Cortex of kidney (tissue), 1 donor: ENCODE results near the gene RIBC1.
"Not testable (repeated sequence)": the region's sequence is repeated elsewhere in the genome, so short reads cannot be mapped to it uniquely, and the experiment has no call there.

Experiments used
- DNase-seq: peaks from one replicate; lab custom pipeline; 2025; lab: John Stamatoyannopoulos, UW

RIBC1 gene

DNA sequence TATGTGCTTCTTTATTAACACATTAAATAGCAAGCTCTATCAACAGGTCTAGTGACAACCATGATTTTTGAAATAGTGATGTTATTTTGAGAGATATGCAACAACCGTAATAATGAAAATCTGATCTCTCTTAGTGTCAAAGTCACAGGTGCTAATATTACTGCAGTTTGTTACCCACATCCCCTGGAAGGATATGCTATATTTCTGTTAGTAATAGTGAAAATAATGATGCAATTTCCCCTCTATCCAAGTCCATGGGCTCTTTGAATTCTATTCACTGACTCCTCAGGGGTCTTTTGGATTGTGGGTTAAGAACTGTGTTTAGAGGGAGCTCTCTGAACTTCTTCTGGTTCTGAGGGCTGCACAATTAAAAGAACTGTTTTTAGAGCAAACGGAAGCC lies 14.5 kb downstream of the RIBC1 start:
- no peak for DNase-seq

DNA sequence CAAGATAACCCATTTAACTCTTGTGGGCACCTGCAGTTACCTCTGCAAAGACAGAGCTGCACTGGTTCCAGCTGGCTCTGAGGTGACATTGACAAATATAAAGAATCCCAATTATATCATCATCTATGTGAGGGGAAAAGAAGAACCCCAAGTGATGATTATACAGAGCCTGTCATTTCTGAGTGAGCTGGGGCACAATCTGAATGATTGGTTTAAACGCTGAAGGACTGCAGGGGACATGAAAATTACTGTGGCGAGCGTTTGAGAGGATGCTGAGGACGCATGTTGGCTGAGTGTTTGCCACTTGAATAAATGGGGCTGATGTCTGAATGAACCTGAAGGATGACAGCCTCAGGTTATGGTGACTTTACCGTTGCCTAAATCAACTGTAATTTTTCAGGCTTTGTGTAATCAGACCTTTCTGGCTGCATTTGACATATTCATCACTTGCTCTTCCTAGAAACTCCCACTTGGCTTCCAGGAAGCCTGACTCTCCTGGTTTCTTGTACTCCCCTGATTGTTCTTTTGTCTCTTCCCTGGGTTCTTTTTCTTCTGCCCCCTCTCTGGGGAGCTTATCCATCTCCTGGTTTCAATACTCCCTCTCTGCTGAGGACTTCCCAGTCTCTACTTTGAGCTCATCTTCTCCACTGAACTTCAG lies 15.6 kb downstream of the RIBC1 start:
- DNase-seq: no peak

DNA sequence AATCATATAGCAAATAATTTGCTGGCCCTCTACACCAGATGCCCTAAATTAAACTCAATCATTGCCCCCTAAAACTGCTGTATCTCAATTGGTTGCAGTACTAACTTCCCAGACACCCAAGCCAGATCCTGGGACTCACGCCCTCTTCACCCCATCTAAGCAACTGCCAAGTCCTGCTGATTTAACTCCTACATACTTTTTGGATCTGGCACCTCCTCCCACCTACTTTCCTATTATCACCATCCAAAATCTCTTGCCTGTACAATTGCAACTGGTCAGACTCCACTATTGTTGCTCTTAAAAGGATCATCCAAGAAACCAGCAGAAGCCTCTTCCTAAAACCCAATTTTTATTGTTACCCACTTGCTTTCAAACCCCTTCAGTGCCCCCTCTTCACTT lies 16.2 kb downstream of the RIBC1 start:
- no peak for DNase-seq

DNA sequence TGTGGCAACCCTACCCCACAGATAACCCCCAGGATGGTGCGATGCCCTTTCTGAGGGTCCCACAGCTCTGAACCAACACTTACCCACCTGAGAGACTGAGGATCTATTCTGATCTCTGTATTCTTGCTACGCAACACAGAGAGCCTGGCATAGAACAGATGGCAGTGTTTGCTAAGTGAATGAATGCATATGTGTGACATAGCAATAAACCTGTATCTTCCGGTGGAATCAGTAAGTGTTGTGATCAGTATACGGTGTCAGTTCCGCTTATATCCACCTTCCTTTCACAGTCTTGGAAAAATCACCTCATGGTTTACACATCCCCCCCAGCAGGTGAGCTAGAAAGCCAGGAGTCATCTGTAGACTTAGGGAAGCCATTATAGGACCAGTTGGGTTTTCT lies 17.4 kb downstream of the RIBC1 start:
- DNase-seq: no peak

DNA sequence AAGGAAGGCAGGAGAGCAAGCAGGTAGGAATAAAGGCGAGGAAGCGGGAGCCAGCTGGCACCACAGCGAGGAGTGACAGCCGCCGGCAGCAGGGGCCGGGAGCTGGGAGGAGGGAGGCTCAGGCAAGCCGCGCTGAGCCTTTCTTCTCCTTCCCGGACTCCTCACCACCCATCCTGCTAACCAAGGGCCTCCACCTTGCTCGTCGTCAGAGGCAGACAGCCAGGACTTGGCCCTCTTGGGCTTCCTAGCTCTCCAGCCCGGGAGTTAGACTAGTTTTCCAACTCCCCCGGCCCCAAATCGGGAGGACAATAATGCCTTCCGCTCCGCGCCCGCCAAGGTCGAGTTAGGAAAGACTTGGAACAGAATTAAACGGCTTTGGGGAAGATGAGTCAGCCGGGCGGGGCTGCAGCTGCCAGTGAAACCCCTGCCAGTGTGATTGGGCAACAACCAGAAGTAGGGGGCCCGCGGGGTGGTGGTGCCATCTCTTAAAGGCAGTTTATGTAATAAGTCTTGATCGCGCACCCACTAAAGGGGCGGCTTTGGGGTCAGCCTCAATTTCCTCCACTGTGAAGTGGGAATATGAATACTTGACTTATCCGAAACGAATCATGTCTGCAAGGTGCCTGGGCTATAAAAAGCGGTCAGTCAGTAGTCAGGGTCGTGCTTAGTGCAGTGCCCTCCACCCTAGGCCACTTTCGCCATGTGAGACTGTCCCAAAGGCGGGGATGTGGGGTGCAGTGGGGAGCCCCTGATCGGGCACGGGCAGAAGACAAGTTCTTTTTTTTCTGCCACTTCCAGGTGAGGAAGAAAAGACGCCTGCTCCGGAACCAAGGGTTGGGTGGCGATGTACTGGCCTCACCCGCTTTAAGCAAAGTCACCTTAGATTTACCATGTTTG lies 18.2 kb downstream of the RIBC1 start:
- no peak for DNase-seq

DNA sequence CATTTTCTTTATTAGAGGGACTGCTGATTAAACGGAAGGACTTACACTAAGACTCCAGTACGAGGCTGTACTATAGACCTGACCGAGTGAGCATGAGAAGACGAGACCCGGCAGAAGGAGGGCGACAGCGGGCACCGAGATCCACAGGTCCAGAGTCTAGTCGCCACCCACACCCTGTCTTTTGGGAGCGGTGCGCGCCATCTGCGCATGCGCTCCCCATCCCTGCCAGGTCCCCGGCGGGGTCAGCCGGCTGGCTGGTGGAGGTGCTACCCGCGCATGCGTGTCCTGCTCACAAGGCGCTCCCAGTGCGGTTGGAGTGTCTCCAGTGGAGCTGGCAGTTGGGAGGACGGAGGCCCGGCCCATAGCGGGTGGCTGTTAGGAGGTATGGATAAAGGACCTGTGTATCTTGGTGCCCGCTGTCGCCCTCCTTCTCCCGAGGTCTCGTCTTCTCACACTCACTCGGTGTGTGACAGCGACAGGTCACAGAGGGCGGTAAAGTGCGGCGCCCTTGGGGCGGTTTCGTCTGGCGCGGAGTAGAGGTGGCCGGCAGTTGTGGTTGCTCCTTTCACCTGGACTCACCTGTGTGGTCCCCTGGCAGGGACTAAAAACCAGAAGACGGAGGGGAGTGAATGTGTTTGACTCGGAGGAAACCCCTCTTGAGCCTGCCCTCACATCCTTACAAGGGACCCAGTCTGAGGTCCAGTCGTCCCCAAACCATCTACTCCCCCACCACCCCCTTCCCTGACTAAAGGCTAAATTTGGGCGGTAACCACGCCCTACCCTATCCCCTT lies 19.1 kb downstream of the RIBC1 start:
- DNase-seq: no peak

DNA sequence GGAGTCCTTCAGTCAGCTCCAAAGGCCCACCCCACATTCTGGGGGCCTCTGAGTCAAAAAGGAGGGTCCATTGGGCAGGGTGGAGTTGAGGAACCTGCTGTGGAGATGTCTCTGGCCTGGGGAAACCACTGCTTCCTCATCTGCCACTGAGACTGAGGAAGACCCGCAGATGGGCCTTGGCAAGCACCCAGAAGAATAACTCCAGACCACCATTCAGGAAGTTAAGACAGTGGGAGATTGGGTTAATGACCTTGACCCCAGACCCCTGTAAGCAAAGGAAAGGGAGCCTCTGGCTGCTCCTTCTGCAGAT lies 19.6 kb downstream of the RIBC1 start:
- no peak for DNase-seq

DNA sequence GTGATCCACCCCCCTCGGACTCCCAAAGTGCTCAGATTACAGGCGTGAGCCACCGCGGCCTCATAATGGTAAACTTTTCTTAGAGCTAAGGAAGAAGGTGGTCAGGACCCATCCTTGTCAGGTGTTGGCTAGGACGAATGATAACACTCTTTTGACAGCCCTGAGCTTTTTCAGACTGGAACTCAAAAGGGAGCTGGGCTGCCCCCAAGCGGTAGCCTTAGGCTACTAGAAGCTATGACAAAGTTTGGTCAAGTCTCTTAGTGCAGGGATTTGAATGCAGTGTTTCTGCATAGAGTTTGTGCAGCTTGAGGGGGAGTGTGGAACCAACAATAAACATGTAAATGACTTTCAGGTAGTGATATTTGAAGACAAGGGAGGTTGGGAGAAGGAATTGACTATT lies 23.3 kb downstream of the RIBC1 start:
- DNase-seq: no peak

DNA sequence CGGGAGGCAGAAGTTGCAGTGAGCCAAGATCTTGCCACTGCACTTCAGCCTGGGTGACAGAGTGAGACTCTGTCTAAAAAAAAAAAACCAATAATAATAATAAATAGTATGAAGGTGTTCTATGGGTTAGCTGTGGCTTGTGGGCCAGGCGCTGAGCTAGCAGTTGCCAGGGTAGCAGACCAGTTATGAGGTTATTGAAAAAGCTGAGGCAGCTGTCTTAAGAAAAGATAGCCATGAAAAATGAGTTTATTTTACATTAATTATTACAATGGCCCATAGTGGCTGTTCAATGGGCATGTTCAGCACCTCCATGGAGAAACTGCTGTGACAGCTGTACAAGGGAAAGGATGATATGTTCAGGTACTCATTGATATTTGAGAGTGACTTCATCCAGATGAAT lies 24.8 kb downstream of the RIBC1 start:
- DNase-seq: no peak

DNA sequence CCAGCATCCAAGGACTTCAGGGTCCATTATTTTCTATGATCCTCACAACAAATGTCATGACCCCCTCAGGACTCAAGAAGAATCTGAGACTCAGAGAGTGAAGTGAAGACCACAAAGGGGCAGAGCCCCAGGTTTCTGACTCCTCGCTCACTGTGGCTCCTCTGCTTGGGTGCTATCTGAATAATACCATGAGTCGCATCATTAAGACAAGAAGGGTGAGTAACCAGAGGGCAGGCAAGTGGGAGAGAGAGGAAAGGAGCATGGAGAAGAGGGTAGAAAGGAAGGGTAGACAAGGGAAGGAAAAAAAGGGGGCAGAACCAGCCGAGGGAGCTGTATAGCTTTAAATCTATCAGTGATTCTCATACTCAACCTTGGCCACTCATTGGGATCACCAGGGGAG lies 27.0 kb downstream of the RIBC1 start:
- no peak for DNase-seq

DNA sequence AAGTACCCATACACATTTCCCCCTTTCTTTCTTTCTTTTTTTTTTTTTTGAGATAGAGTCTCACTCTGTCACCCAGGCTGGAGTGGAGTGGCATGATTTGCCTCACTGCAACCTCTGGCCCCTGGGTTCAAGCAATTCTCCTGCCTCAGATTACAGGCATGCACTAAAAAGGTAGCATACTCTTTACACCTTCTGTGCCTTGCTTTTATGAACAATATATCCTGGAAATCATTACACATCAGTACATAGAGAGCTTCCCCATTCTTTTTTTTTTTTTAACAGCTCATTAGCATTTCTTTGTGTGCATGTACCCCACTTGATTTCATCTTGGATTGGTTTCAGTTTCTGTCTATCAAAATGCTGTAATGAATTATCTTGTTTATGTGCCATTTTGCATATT lies 30.1 kb downstream of the RIBC1 start:
- no peak for DNase-seq

DNA sequence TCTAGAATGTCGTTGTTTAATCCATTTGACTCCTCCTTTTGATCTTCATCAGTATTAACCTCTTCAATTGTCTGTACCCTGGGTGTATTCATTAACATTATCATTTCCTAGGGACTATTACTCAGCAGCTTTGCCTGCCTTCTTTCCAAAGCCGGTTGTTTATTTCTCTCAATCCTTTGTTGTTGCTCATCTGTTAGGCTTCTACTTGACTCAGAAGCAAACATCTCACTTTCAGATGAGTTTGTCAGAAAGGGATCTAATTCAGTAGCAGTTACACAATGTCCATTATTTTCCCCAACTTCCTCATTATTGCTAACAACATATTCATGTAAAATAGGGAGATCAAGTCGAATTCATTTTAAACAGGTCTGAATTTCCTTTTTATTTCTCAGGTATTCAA lies 33.6 kb downstream of the RIBC1 start:
- no peak for DNase-seq

DNA sequence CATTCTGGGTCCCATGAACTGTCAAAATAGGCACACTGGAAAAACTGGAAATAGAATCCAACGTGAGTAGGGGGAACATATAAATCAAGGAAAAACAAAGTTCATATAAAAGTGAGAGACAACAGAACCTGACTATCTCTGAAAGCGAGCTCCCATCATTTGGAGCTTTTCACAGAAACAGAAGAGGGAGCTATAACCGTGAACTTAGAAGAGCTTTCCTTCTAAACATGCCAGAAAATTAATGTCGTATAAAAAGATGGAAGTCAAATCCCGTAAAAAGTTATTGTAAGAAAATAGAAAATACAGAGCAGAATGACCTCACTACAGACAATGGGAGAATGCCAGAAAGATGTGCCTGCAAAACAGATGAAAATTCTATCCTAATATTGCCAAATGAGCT lies 35.4 kb downstream of the RIBC1 start:
- no peak for DNase-seq

DNA sequence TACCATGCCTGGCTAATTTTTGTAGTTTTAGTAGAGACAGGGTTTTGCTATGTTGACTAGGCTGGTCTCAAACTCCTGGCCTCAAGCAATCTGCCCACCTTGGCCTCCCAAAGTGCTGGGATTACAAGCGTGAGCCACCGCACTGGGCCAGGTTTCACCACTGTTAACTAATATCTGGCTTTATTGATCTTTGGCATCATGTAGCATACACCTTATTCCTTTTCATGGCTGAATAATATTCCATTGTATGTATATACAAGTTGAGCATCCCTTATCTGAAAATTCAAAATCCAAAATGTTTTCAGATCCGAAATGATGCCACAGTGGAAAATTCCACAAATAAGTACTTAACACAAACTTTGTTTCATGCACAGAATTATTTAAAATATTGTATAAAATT lies 46.0 kb downstream of the RIBC1 start:
- DNase-seq: not testable (repeated sequence)

DNA sequence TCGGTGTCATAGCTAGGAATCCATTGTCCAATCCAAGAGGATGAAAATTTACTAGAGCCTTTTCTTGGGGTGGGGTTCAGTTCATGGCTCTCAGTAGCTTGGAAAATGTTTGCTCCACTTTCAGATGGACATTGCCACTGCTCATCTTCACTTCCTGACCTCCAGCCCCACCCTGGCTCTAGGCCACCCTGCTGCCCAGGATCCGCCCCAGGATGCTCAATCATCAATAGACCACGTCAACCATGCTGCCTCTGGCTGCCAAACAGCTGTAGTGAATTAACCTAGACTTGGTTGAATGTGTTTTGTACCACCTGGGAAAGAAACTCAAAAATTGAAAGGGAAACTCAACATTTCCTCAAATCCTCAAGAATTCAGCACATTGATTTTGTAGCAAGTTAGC lies 48.7 kb downstream of the RIBC1 start:
- DNase-seq: no peak

DNA sequence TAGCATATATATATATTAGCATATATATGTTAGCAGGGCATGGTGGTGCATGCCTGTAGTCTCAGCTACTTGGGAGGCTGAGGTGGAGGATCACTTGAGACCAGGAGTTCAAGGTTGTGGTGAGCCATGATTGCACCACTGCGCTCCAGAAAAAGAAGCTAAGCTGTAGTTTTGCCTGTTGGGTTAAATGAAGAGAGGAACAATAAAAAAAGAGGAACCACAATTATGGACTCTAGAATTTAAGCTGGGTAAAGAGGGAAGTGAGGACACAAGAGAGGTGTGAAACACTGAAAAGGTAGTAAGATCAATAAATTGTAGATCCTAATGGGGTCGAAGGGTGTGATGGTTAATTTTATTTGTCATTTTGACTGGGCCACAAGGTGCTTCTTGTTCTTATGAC lies 52.0 kb downstream of the RIBC1 start:
- no peak for DNase-seq

DNA sequence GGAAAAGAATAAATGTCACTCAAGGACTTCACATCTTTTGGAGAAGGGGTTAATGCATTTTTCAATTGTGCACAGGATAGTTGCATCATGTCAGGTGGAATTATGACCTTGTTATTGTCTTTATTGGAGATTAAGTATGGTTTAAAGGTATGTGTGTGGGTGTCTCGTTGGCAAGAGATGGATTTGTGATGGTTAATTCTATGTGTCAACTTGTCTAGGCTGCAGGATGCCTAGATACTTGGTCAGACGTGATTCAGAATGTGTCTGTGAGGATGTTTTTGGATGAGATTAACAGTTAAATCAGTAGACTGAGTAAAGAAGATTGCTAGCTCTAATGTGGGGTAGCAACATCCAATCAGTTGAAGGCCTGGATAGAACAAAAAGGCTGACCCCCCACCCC lies 53.7 kb downstream of the RIBC1 start:
- no peak for DNase-seq

DNA sequence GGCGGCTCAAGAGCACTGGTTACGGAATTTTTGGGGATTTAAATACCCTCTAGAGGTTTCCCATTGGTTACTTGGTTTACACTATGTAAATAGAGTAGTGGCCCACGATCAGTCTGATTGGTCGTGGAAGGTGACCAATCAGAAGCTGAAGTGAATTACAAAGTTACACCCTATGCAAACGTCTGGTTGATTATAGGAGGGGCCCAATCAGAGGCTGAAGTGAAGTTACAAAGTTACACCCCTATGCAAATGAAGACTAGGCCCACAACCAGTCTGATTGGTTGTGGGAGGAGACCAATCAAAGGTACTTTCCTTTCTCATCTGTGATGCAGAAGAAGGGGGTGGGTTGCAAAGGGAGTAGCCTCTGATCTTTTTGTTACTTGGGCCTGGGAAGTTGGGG lies 56.6 kb downstream of the RIBC1 start:
- DNase-seq: no peak
